ENCODE measurements around the gene AMMECR1. TPM values are rescaled to one million over a fixed set of nuclear protein-coding genes. Genes with fewer than 3 reads are reported as not detected.
"Not testable (repeated sequence)": the region's sequence is repeated elsewhere in the genome, so short reads cannot be mapped to it uniquely, and the experiment has no call there.

The AMMECR1 gene
- total and polyA plus RNA-seq, 2 experiments from 2014 or later, result 10.5 to 20.0 TPM

- TF ChIP-seq, protein P1, sequence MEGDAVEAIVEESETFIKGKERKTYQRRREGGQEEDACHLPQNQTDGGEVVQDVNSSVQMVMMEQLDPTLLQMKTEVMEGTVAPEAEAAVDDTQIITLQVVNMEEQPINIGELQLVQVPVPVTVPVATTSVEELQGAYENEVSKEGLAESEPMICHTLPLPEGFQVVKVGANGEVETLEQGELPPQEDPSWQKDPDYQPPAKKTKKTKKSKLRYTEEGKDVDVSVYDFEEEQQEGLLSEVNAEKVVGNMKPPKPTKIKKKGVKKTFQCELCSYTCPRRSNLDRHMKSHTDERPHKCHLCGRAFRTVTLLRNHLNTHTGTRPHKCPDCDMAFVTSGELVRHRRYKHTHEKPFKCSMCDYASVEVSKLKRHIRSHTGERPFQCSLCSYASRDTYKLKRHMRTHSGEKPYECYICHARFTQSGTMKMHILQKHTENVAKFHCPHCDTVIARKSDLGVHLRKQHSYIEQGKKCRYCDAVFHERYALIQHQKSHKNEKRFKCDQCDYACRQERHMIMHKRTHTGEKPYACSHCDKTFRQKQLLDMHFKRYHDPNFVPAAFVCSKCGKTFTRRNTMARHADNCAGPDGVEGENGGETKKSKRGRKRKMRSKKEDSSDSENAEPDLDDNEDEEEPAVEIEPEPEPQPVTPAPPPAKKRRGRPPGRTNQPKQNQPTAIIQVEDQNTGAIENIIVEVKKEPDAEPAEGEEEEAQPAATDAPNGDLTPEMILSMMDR (IDR thresholded peaks at IDR 0.05; ENCODE audit: low read depth, low read length), result no peak
- no peaks in the 10 kb centered on the region for H3K9me3 ChIP-seq (ENCODE audit: low read depth)
- H3K36me3 ChIP-seq, result no peaks in the 10 kb centered on the region
- no peak overlapping the region for H3K4me3 ChIP-seq
- peak in 1 of 2 donors; percentile 74 for DNase-seq (ENCODE audit: low read depth in 1 of 2, low spot score in 1 of 2)
- no peak overlapping the region for H3K27ac ChIP-seq
- H3K27me3 ChIP-seq, result no peaks in the 10 kb centered on the region
- no peaks in the 10 kb centered on the region for H3K4me1 ChIP-seq (ENCODE audit: low read depth)
These were observed 23.5 kb upstream of the AMMECR1 start for GRCh38 chrX:110341189-110342035.

- Histone ChIP-seq H3K9me3 (ENCODE audit: low read depth) (no peaks in the 10 kb centered on the region), H3K27ac (no peak overlapping the region), H3K36me3 (no peaks in the 10 kb centered on the region), H3K4me1 (ENCODE audit: low read depth) (no peaks in the 10 kb centered on the region), H3K27me3 (no peaks in the 10 kb centered on the region), H3K4me3 (no peak overlapping the region)
- no peak for DNase-seq (ENCODE audit: low read depth in 1 of 2, low spot score in 1 of 2)
- TF ChIP-seq, protein P1 (IDR thresholded peaks at IDR 0.05; ENCODE audit: low read depth, low read length), result no peak
These were observed 21.1 kb upstream of the AMMECR1 start for GRCh38 chrX:110338935-110339334.

GRCh38 chrX:110333458-110333857 is 15.6 kb upstream of the AMMECR1 start:
- H3K27me3 ChIP-seq, result not testable (repeated sequence)

GRCh38 chrX:110331444-110332030 is 13.7 kb upstream of the AMMECR1 start:
- no peak for DNase-seq (ENCODE audit: low read depth in 1 of 2, low spot score in 1 of 2)
- Histone ChIP-seq H3K9me3 (ENCODE audit: low read depth) (no peaks in the 10 kb centered on the region), H3K27ac (no peak overlapping the region), H3K4me3 (no peak overlapping the region), H3K27me3 (no peaks in the 10 kb centered on the region), H3K36me3 (no peaks in the 10 kb centered on the region), H3K4me1 (ENCODE audit: low read depth) (no peaks in the 10 kb centered on the region)
- TF ChIP-seq, protein P1 (IDR thresholded peaks at IDR 0.05; ENCODE audit: low read depth, low read length), result no peak

More at GRCh38 chrX:110333458-110333857, 15.6 kb upstream of the AMMECR1 start:
- H3K27ac ChIP-seq; H3K36me3 ChIP-seq; H3K4me3 ChIP-seq; H3K9me3 ChIP-seq (ENCODE audit: low read depth); DNase-seq (ENCODE audit: low read depth in 1 of 2, low spot score in 1 of 2); H3K4me1 ChIP-seq (ENCODE audit: low read depth): not testable (repeated sequence)

DNA sequence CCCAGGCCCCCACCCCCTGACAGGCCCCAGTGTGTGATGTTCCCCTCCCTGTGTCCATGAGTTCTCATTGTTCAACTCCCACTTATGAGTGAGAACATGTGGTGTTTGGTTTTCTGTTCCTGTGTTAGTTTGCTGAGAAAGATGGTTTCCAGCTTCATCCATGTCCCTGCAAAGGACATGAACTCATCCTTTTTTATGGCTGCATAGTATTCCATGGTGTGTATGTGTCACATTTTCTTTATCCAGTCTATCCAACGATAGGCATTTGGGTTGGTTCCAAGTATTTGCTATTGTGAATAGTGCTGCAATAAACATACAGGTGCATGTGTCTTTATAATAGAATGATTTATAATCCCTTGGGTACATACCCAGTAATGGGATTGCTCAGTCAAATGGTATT is 10.7 kb upstream of the AMMECR1 start:
- DNase-seq (ENCODE audit: low read depth in 1 of 2, low spot score in 1 of 2); H3K27ac ChIP-seq; H3K36me3 ChIP-seq; H3K4me1 ChIP-seq (ENCODE audit: low read depth); H3K9me3 ChIP-seq (ENCODE audit: low read depth); H3K4me3 ChIP-seq; H3K27me3 ChIP-seq: not testable (repeated sequence)

- Histone ChIP-seq H3K4me1 (ENCODE audit: low read depth) (no peaks in the 10 kb centered on the region), H3K9me3 (ENCODE audit: low read depth) (no peaks in the 10 kb centered on the region), H3K36me3 (no peaks in the 10 kb centered on the region), H3K27ac (no peak overlapping the region), H3K27me3 (no peaks in the 10 kb centered on the region), H3K4me3 (no peak overlapping the region)
- DNase-seq (ENCODE audit: low read depth in 1 of 2, low spot score in 1 of 2), result no peak
- TF ChIP-seq, protein P1 (IDR thresholded peaks at IDR 0.05; ENCODE audit: low read depth, low read length), result no peak
These were observed 9.5 kb upstream of the AMMECR1 start for GRCh38 chrX:110327336-110327735.
